ENCODE measurements around the gene ARMC9. TPM values are rescaled to one million over a fixed set of nuclear protein-coding genes. Genes with fewer than 3 reads are reported as not detected.

Gene ARMC9
- total RNA-seq, 1 experiment from 2014 or later: 42.7 TPM

DNA sequence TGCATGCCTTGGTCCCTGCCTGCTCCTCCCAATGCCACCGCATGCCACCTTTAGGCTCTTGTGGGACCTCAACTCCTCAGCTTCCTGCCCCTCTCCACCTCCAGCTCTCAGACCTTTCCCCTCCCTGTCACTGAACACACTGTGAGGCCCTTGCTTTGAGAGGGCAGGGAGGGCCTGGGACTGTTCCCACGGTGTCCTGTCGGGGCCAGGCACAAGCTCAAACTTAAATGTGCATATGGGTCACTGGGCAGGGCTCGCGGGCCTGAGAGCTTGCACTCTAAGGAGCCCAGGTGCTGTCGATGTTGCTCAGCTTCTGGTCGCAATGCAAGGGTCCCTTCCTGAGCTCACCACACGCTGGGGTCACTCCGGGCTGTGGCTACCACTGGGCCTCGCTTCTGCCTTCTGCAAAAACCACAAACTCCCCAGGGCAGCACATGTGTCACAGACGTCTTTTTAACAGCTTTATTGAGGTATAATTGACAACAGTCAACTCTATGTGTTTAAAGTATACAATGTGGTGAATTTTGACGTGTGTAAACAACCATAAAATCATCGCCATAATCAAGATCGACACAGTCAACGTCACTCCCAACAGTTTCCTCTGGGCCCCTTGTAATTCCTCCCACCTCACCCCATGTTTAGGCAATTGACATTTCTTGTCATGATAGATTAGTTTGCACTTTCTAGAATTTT, 185.1 kb downstream of the ARMC9 start:
- BruUV-seq (replicated peaks): no TSS peak
- in situ Hi-C loops (cut with HindIII; ENCODE audit: low pct_unique_long_range_greater_than_20kb, low sequenced_read_pairs) (no loop called here), intact Hi-C loops (cut with micrococcal nuclease; ENCODE audit: unreplicated experiment) (no loop called here)
- POLR2A ChIA-PET: interaction anchor here (0.7 kb wide), 1 partner anchor 18 kb away, joined by 3 read pairs; no protein-coding TSS in a partner anchor
- peak overlapping the region; percentile 46 for H3K27ac ChIP-seq (ENCODE audit: low read length)
- no peak overlapping the region for H3K4me3 ChIP-seq (ENCODE audit: low read depth in 2 of 2, low read length in 2 of 2)
- peaks cover 7% of the 10 kb centered on the region; the same call in 1 of the 2 replicates for H3K9me3 ChIP-seq (ENCODE audit: control insufficient read depth, insufficient read depth, low read depth, low read length)
- CTCF ChIA-PET: interaction anchor here (0.6 kb wide), 2 partner anchors 9 to 13 kb away, joined by 3 to 4 read pairs; no protein-coding TSS in a partner anchor
- H3K4me1 ChIP-seq (ENCODE audit: control insufficient read depth, insufficient read depth, low read length): peaks cover 23% of the 10 kb centered on the region
- H3K36me3 ChIP-seq (ENCODE audit: control insufficient read depth, insufficient read depth, low read length): no peaks in the 10 kb centered on the region
- DNase-seq (ENCODE audit: low read depth, low spot score): no peak
- H3K27me3 ChIP-seq (ENCODE audit: control insufficient read depth, insufficient read depth, low read length): no peaks in the 10 kb centered on the region
- TF ChIP-seq POLR2AphosphoS5 (IDR thresholded peaks at IDR 0.05; ENCODE audit: low read depth, low read length) (peak; percentile 28; the same call in 1 of the 2 replicates), TCF7L2 (IDR thresholded peaks at IDR 0.05; ENCODE audit: low read depth, low read length) (0 out of 2 replicates have a peak, but pooled peaks have one; percentile 38)
- TF ChIP-seq, protein P1, sequence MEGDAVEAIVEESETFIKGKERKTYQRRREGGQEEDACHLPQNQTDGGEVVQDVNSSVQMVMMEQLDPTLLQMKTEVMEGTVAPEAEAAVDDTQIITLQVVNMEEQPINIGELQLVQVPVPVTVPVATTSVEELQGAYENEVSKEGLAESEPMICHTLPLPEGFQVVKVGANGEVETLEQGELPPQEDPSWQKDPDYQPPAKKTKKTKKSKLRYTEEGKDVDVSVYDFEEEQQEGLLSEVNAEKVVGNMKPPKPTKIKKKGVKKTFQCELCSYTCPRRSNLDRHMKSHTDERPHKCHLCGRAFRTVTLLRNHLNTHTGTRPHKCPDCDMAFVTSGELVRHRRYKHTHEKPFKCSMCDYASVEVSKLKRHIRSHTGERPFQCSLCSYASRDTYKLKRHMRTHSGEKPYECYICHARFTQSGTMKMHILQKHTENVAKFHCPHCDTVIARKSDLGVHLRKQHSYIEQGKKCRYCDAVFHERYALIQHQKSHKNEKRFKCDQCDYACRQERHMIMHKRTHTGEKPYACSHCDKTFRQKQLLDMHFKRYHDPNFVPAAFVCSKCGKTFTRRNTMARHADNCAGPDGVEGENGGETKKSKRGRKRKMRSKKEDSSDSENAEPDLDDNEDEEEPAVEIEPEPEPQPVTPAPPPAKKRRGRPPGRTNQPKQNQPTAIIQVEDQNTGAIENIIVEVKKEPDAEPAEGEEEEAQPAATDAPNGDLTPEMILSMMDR (IDR thresholded peaks at IDR 0.05): no peak
- peak; percentile 17; the same call in 1 of the 2 replicates for ATAC-seq

DNA sequence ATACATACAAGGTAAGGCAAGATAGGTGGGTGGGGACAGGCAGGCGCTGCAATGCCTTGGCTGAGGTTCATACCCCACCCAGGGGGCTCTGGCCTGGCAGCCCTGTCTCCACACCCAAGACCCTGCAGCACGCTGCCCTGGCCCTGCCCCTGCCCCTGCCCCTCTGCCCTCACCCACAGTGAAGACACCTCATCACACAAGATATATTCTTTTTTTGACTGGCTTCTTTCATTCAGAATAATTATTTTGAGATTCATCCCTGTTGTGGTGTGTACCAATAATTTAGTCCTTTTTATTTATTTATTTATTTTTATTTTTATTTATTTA, 185.6 kb downstream of the ARMC9 start:
- peaks cover 26% of the 10 kb centered on the region for H3K4me1 ChIP-seq (ENCODE audit: control insufficient read depth, insufficient read depth, low read length)
- DNase-seq (ENCODE audit: low read depth, low spot score) (no peak), ATAC-seq (no peak)
- BruUV-seq (replicated peaks): no TSS peak
- in situ Hi-C loops (cut with HindIII; ENCODE audit: low pct_unique_long_range_greater_than_20kb, low sequenced_read_pairs): no loop called here
- H3K27me3 ChIP-seq (ENCODE audit: control insufficient read depth, insufficient read depth, low read length): no peaks in the 10 kb centered on the region
- H3K36me3 ChIP-seq (ENCODE audit: control insufficient read depth, insufficient read depth, low read length): no peaks in the 10 kb centered on the region
- intact Hi-C loops (cut with micrococcal nuclease; ENCODE audit: unreplicated experiment): no loop called here
- CTCF ChIA-PET: interaction anchor here (0.6 kb wide), 1 partner anchor 12 kb away, joined by 4 read pairs; no protein-coding TSS in a partner anchor
- H3K27ac ChIP-seq (ENCODE audit: low read length): peak overlapping the region; percentile 46
- peaks cover 7% of the 10 kb centered on the region; the same call in 1 of the 2 replicates for H3K9me3 ChIP-seq (ENCODE audit: control insufficient read depth, insufficient read depth, low read depth, low read length)
- H3K4me3 ChIP-seq (ENCODE audit: low read depth in 2 of 2, low read length in 2 of 2): no peak overlapping the region
- POLR2A ChIA-PET: no interaction called here
- TF ChIP-seq, protein P2, sequence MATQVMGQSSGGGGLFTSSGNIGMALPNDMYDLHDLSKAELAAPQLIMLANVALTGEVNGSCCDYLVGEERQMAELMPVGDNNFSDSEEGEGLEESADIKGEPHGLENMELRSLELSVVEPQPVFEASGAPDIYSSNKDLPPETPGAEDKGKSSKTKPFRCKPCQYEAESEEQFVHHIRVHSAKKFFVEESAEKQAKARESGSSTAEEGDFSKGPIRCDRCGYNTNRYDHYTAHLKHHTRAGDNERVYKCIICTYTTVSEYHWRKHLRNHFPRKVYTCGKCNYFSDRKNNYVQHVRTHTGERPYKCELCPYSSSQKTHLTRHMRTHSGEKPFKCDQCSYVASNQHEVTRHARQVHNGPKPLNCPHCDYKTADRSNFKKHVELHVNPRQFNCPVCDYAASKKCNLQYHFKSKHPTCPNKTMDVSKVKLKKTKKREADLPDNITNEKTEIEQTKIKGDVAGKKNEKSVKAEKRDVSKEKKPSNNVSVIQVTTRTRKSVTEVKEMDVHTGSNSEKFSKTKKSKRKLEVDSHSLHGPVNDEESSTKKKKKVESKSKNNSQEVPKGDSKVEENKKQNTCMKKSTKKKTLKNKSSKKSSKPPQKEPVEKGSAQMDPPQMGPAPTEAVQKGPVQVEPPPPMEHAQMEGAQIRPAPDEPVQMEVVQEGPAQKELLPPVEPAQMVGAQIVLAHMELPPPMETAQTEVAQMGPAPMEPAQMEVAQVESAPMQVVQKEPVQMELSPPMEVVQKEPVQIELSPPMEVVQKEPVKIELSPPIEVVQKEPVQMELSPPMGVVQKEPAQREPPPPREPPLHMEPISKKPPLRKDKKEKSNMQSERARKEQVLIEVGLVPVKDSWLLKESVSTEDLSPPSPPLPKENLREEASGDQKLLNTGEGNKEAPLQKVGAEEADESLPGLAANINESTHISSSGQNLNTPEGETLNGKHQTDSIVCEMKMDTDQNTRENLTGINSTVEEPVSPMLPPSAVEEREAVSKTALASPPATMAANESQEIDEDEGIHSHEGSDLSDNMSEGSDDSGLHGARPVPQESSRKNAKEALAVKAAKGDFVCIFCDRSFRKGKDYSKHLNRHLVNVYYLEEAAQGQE (IDR thresholded peaks at IDR 0.05; ENCODE audit: insufficient read depth in 1 of 2, low read depth in 2 of 2, low read length in 1 of 2): no peak
- no peak for TF ChIP-seq SIN3A (IDR thresholded peaks at IDR 0.05; ENCODE audit: borderline replicate concordance, insufficient read depth, low read depth, low read length)
- no peak for TF ChIP-seq POLR2AphosphoS5 (IDR thresholded peaks at IDR 0.05; ENCODE audit: low read depth, low read length)
- TF ChIP-seq, protein P1 (IDR thresholded peaks at IDR 0.05): no peak
- TF ChIP-seq TCF7L2 (IDR thresholded peaks at IDR 0.05; ENCODE audit: low read depth, low read length): no peak
